Measurements from ENCODE around the gene SUSD2. TPM values are rescaled to one million over a fixed set of nuclear protein-coding genes. Genes with fewer than 3 reads are reported as not detected.
"Not testable (repeated sequence)": the region's sequence is repeated elsewhere in the genome, so short reads cannot be mapped to it uniquely, and the experiment has no call there.

Gene SUSD2, protein sequence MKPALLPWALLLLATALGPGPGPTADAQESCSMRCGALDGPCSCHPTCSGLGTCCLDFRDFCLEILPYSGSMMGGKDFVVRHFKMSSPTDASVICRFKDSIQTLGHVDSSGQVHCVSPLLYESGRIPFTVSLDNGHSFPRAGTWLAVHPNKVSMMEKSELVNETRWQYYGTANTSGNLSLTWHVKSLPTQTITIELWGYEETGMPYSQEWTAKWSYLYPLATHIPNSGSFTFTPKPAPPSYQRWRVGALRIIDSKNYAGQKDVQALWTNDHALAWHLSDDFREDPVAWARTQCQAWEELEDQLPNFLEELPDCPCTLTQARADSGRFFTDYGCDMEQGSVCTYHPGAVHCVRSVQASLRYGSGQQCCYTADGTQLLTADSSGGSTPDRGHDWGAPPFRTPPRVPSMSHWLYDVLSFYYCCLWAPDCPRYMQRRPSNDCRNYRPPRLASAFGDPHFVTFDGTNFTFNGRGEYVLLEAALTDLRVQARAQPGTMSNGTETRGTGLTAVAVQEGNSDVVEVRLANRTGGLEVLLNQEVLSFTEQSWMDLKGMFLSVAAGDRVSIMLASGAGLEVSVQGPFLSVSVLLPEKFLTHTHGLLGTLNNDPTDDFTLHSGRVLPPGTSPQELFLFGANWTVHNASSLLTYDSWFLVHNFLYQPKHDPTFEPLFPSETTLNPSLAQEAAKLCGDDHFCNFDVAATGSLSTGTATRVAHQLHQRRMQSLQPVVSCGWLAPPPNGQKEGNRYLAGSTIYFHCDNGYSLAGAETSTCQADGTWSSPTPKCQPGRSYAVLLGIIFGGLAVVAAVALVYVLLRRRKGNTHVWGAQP
- total RNA-seq: 10 to 100 TPM in 3 of 4 donors, 1 to 10 TPM in 1; 5.1 to 41.4 (median 29.0) TPM

DNA sequence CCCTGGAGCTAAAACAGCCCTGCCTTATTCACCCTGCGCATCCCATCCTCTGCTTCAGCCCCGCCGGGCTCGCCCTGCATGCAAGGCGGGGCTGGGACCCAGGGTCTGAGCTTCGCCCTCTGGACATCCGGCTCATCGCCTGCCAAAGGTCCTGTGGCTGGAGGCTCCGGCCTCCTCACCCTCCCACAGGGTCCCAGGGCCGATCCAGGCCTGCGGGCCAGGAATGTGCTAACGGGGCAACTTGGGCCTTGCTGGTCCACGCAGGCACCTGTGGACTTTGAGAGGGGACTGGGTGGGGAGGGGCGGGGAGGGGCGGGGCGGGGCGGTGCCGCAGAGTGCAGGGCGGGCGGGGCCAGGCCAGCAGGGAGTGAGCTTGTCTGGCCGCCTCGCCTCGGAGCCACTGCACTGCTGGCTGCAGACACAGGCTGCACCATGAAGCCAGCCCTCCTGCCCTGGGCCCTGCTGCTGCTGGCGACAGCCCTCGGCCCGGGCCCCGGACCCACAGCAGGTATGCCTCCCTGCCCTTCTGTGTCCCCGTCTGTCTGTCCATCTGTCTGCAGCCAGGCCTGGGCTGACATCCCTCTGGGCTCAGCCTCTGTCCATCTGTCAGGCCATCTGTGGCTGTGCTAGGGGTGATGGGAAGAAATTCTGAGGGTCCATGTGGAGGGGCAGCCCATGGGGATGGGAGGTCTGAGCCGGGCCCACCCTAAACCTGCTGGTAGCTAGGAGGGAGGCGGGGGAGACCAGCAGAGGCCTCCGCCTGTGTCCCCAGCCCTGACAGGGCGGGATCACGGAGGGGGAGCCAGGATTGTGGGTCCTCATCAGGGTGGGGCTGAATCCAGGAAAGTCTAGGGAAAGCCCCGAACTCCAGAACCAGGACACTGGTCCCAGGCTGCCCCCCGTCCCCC lies at the start of gene SUSD2:
TSS of gene SUSD2 (plus strand) at position 400 of the 908 bp plus-strand sequence. CDS start at position 433, 33 bp downstream.
- H3K4me3 ChIP-seq: peak within 1 kb of the TSS; percentile 2
- peak within 1 kb of the TSS; percentile 14 for H3K27ac ChIP-seq
- WGBS: 42% methylated on average over 26 of the region's 35 CpGs
- H3K27me3 ChIP-seq: no peaks in the 10 kb centered on the region
- H3K9me3 ChIP-seq: no peaks in the 10 kb centered on the region
- no peak for DNase-seq (ENCODE audit: low spot score in 2 of 2)
- TF ChIP-seq POLR2A (IDR thresholded peaks at IDR 0.05) (no peak), POLR2AphosphoS5 (IDR thresholded peaks at IDR 0.05) (no peak)
- H3K36me3 ChIP-seq: peaks cover 22% of the 10 kb centered on the region
- H3K4me1 ChIP-seq: peaks cover 47% of the 10 kb centered on the region

DNA sequence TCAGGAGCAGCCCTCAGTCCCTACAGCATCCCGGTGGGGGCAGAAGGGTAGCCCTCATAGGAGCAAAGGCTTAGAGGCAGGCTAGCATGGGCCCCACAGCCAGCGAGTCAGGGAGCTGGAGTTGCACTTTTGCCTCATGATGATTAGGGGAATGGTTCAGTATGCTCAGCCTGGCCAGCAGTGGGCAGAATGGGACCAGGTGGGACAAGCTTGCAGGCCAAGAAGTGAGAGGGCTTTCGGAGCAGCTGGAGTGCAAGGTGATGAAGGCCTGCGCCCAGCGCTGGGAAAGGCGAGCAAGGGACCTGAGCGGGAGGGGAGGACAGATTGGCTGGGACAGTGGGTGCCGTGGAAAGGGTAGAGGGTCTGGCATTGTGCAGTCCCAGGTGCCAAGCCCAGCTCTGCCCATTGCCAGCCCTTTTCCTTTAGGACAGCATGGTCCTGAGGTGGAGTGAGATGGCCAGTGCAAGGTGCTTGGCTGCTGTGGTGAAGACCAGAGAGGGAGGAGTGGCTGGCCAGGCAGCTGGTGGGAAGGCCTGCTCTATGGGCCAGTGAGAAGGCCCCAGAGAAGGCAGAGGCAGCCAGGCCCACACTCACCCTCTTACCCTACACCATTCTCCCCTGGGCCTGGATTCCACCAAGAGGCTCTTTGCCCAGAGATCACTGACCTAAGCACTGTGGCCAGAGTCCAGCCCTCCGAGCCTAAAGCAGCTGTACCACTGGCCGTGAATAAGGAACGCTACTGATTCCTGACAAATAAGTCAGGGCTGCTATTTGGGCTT lies 47.9 kb upstream of the SUSD2 start:
- WGBS: 94% methylated on average over 11 of the region's 11 CpGs
- Histone ChIP-seq H3K4me3 (no peak overlapping the region), H3K9me3 (no peaks in the 10 kb centered on the region), H3K27me3 (no peaks in the 10 kb centered on the region), H3K36me3 (peaks cover 58% of the 10 kb centered on the region), H3K27ac (no peak overlapping the region), H3K4me1 (peaks cover 6% of the 10 kb centered on the region)
- DNase-seq (ENCODE audit: low spot score in 2 of 2): no peak
- TF ChIP-seq EP300 (IDR thresholded peaks at IDR 0.05): no peak
- no peak for TF ChIP-seq POLR2A (IDR thresholded peaks at IDR 0.05)
- TF ChIP-seq, protein P1, sequence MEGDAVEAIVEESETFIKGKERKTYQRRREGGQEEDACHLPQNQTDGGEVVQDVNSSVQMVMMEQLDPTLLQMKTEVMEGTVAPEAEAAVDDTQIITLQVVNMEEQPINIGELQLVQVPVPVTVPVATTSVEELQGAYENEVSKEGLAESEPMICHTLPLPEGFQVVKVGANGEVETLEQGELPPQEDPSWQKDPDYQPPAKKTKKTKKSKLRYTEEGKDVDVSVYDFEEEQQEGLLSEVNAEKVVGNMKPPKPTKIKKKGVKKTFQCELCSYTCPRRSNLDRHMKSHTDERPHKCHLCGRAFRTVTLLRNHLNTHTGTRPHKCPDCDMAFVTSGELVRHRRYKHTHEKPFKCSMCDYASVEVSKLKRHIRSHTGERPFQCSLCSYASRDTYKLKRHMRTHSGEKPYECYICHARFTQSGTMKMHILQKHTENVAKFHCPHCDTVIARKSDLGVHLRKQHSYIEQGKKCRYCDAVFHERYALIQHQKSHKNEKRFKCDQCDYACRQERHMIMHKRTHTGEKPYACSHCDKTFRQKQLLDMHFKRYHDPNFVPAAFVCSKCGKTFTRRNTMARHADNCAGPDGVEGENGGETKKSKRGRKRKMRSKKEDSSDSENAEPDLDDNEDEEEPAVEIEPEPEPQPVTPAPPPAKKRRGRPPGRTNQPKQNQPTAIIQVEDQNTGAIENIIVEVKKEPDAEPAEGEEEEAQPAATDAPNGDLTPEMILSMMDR (IDR thresholded peaks at IDR 0.05): no peak

DNA sequence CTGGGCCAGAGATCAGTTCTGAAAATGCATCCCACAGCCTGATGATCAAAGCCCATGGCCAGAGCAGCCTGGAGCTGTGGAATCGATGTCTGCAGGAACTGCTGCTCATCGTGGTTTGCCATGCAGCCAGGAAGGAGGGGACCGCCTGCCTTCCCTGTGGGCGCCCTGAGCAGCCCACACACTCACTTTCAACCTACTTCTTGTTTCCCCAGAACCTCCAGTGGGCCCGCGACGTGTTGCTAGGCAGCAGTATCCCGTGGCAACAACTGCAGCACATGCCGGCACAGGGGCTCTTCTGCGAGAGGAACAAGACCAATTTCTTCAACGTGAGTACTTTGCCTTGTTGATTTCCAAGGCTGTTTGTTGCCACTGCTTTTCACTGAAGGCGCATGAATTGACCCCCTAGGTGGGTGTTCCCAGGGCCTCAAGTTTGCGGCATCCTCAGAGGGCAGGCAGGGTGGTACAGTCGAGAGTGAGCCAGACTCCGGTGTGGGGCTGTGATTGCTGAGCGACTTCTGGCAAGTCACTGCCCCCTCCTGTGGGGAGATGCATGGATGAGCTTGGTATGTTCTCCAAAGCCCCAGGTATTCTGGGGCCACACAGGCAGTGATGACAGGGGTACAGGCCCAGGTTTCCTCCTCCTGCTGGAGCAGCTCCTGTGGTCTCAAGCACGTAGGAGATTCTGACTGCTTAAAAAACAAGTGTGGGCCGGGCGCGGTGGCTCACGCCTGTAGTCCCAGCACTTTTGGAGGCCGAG lies 47.0 kb upstream of the SUSD2 start:
- no peak for TF ChIP-seq POLR2A (IDR thresholded peaks at IDR 0.05)
- TF ChIP-seq EP300 (IDR thresholded peaks at IDR 0.05): no peak
- TF ChIP-seq, protein P1 (IDR thresholded peaks at IDR 0.05): no peak
- TF ChIP-seq POLR2AphosphoS5 (IDR thresholded peaks at IDR 0.05): no peak
- WGBS: 80% methylated on average over 20 of the region's 22 CpGs
- H3K4me1 ChIP-seq: peaks cover 6% of the 10 kb centered on the region
- no peak for DNase-seq (ENCODE audit: low spot score in 2 of 2)
- H3K36me3 ChIP-seq: peaks cover 59% of the 10 kb centered on the region
- H3K27ac ChIP-seq: no peak overlapping the region
- no peak overlapping the region for H3K4me3 ChIP-seq
- no peaks in the 10 kb centered on the region for H3K9me3 ChIP-seq
- H3K27me3 ChIP-seq: no peaks in the 10 kb centered on the region

DNA sequence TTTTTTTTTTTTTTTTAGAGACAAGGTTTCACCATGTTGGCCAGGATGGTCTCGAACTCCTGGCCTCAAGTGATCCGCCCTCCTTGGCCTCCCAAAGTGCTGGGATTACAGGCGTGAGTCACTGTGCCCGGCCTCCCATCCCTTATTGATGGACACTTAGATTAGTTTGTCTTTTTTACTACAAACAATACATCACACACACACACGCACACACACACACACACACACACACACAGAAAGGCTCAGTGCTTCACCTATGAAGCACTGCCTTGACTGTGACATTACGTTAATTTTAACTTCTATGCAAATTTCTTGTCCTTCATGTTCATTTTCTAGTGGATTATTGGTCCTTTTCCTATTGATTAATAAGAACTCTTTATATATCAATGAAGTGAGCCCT lies 44.8 kb upstream of the SUSD2 start:
- not testable (repeated sequence) for H3K9me3 ChIP-seq; DNase-seq (ENCODE audit: low spot score in 2 of 2); H3K27me3 ChIP-seq; H3K4me3 ChIP-seq; H3K4me1 ChIP-seq; H3K27ac ChIP-seq
- 97% methylated on average over 5 of the region's 6 CpGs for WGBS
- peaks cover 53% of the 10 kb centered on the region for H3K36me3 ChIP-seq

DNA sequence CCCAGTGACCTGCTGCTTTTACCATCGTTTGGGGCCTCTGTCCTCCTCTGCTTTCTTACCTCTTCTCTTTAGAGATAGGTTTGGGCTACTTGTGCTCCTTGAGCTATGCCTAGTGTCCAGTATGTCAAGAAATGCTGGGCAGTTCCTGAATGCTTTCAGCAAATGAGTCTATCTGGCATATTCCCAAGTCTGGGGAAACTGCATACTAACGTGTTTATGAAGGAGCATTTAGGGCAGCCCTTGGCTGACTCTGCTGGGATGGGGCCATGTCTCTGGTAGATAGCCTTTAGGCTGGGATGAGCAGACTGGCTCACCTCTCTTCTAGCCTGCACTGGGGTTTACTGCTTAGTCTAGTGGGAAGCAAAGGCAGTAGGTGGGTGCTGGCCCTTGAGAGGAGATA lies 43.7 kb upstream of the SUSD2 start:
- TF ChIP-seq POLR2AphosphoS5 (IDR thresholded peaks at IDR 0.05) (no peak), POLR2A (IDR thresholded peaks at IDR 0.05) (no peak), EP300 (IDR thresholded peaks at IDR 0.05) (no peak)
- TF ChIP-seq, protein P1 (IDR thresholded peaks at IDR 0.05): no peak
- Histone ChIP-seq H3K9me3 (no peaks in the 10 kb centered on the region), H3K4me3 (no peak overlapping the region), H3K4me1 (peaks cover 6% of the 10 kb centered on the region), H3K36me3 (peaks cover 53% of the 10 kb centered on the region), H3K27me3 (no peaks in the 10 kb centered on the region), H3K27ac (no peak overlapping the region)
- DNase-seq (ENCODE audit: low spot score in 2 of 2): no peak
- WGBS: 63% methylated on average over 2 of the region's 2 CpGs

Data from suprapubic skin (tissue), 4 donors.